ENCODE results near the gene KIF5C.

DNA sequence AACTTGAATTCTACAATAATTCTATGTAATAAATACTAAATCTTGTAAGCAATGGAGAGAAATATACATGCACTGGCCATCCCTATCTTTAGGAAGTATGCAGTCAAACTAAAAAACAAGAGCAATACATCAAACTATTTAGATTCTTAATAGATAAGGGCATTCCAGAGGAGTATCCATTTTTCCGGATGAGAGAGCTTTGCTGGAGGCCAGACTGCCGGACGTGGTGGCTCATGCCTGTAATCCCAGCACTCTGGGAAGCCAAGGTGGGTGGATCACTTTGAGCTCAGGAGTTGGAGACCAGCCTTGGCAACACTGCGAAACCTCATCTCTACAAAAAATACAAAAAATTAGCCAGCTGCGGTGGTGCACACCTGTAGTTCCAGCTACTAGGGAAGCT lies 60.8 kb downstream of the KIF5C start:
- no peak for TF ChIP-seq POLR2A (IDR thresholded peaks at IDR 0.05)
- TF ChIP-seq, protein P1, sequence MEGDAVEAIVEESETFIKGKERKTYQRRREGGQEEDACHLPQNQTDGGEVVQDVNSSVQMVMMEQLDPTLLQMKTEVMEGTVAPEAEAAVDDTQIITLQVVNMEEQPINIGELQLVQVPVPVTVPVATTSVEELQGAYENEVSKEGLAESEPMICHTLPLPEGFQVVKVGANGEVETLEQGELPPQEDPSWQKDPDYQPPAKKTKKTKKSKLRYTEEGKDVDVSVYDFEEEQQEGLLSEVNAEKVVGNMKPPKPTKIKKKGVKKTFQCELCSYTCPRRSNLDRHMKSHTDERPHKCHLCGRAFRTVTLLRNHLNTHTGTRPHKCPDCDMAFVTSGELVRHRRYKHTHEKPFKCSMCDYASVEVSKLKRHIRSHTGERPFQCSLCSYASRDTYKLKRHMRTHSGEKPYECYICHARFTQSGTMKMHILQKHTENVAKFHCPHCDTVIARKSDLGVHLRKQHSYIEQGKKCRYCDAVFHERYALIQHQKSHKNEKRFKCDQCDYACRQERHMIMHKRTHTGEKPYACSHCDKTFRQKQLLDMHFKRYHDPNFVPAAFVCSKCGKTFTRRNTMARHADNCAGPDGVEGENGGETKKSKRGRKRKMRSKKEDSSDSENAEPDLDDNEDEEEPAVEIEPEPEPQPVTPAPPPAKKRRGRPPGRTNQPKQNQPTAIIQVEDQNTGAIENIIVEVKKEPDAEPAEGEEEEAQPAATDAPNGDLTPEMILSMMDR (IDR thresholded peaks at IDR 0.05): no peak

Measured in body of pancreas (tissue), 4 donors.